Stomach (tissue), 4 donors: ENCODE measurements around the gene MAIP1.

Experiments
- CTCF ChIP-seq, 7 experiments: fragments of 450-650 bp in 4 of 7; fragments of 200-600 bp in 3 of 7; sonication (generic) in 3 of 7; IDR thresholded peaks; one replicate each; pipeline ENCODE4 v1.5.1; 2016 to 2019; ENCODE audit warnings: antibody characterized with exemption in 7 of 7, control low read depth in 2 of 7, mild to moderate bottlenecking in 1 of 7
- POLR2A ChIP-seq, 4 donors: fragments of 450-650 bp; IDR thresholded peaks; one replicate each; pipeline ENCODE4 v1.6.1; 2016; ENCODE audit warnings: antibody characterized with exemption in 4 of 4, control low read depth in 2 of 4, mild to moderate bottlenecking in 1 of 4, moderate library complexity in 1 of 4

DNA sequence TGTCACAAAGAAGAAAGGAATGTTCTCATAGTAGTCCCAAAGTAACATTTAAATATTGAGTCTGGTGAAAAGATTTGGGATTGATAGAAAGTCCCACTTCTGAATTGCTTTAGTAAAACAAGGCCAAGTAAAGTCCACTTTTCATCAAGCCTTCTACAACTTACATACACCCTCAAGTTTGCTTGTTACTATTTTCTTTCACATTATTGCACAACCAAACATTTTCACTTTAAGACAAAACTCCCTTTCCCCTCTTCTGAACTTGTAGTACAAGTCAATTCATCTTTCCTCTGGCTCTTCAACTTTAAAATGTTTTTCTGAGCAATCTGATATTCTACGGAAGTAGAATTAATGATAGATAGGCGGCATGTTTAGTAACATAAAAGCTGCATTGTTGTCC is 11.0 kb downstream of the MAIP1 start:
- TF ChIP-seq CTCF (IDR thresholded peaks at IDR 0.05) (no peak), POLR2A (IDR thresholded peaks at IDR 0.05) (no peak)
